Right renal cortex interstitium (tissue), 3 donors: ENCODE results near the gene COL6A6. TPM values are rescaled to one million over a fixed set of nuclear protein-coding genes. Genes with fewer than 3 reads are reported as not detected.
"Not testable (repeated sequence)": the region's sequence is repeated elsewhere in the genome, so short reads cannot be mapped to it uniquely, and the experiment has no call there.

Experiments
- DNase-seq, 3 donors: peaks; one replicate each; pipeline ENCODE4 v3.0.0-alpha.2; 2013; ENCODE audit warnings: low read depth in 3 of 3, low spot score in 2 of 3
- polyA plus RNA-seq, 3 donors: library from polyadenylated mRNA; unstranded; fragments of 120-200 nt; gene quantifications; one replicate each; pipeline ENCODE4 v1.2.1, GENCODE V29; 2013; ENCODE audit not compliant: insufficient read length in 3 of 3

The COL6A6 gene
- polyA plus RNA-seq, 3 donors, result 0.71 to 1.8 (median 1.6) TPM

DNA sequence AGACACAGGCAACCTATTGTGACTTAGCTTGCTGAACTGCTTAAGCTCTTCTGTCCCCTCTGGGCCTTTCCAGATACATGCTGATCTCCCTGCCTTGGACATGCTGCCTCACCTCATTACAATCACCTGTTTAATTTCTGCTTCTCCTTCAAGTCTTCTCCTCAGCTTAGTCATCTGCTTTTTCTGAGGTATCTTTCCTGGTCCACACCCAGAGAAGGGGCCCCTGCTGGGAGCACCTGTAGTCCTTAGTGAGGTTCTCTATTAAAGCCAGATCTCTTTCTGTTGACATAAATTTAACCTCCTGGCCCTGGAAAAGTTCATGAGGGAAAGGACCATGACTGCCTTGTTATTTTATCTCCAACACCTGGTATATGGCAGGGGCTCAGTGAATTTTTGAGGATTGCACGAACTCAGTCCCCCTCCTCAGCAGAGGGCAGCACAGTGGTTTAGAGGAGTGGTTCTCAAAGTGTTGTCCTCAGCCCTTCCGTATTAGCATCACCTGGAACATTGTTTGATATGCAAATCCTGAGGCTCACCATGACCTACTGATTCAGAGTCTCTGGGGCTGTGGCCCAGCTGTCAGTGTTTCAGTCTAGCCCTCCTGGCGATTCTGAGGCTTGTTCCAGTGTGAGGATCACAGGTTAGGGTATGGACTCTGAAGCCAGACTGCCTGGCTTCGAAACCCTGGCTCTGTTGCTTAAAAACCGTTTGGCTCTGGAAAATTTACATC lies 12.7 kb downstream of the COL6A6 start:
- DNase-seq, result no peak

DNA sequence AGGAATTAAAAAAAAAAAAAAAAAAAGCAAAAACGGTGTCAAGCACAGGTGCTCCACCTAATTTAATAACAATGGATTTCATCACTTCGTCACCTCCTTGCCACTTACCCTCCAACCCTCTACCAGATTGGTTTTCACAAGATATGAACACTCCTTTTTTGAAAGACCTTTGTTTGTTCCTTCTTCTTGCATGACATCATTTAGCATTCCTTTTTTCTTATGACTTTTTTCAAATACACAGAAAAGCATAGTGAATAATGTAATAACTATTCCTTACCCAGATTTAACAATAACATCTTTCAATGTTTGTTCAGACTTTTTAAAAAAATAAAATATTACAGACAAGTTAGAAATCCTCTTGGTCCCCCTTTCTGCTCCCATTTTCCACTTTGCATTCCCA lies 16.3 kb downstream of the COL6A6 start:
- DNase-seq, result no peak

DNA sequence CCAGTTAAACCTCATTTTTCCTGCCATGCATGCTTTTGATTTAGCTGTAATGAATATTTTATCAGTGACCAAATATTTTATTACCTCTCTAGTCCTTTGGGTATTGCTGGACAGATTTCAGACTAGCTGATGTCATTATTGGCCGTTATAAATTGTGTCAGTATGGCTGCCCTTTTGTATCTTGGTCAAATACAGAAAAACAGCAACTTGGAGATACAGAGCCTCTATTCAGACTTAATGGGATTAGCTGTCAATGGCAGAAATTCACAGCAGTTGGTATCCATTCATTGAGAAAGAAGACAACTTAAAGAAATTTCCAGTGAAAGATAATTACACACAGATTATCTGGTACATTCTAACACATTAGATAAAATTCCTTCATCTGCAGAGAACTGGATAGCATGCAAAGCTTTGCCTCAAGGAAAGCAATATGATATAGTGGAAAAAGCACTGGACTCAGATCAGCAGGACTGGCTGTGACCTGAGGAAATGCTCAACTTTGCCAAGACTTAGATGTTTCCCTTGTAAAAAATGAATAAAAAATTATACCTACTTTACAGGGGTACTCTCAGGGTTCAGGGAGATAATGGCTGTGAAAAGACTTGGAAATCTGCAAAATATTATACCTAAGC lies 20.8 kb downstream of the COL6A6 start:
- DNase-seq, result no peak

DNA sequence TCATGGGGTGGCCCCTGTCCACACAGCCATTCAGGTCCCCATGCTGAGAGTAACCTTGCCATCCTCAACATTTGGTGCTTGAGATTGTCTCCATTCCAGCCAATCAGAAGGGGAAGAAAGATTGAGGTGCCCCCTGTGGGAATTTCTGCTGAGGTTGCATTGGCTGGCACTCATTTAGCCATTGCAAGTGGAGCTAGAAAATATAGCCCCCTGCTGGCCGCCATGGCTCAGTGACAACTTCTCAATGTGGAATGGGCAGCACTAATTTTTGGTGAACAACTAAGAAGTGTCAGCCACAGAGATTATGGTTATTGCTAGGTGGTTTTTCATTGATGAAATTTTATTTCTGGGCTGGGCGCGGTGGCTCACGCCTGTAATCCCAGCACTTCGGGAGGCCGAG lies 22.0 kb downstream of the COL6A6 start:
- no peak for DNase-seq

DNA sequence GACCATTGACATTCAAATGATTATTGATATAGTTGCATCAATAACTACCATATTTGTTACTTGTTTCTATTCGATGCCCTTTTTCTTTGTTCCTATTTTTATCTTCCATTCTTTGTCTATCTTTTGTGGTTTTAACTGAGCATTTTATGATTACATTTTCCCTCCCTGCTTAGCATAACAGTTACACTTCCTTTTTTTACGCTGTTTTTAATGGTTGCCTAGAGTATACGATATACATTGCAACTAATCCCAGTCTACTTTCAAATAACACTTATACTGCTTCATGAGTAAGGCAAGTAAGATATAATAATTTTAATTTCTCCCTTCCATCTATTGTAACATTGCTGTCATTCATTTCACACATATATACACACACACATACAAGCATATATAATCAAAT lies 26.3 kb downstream of the COL6A6 start:
- DNase-seq, result no peak

DNA sequence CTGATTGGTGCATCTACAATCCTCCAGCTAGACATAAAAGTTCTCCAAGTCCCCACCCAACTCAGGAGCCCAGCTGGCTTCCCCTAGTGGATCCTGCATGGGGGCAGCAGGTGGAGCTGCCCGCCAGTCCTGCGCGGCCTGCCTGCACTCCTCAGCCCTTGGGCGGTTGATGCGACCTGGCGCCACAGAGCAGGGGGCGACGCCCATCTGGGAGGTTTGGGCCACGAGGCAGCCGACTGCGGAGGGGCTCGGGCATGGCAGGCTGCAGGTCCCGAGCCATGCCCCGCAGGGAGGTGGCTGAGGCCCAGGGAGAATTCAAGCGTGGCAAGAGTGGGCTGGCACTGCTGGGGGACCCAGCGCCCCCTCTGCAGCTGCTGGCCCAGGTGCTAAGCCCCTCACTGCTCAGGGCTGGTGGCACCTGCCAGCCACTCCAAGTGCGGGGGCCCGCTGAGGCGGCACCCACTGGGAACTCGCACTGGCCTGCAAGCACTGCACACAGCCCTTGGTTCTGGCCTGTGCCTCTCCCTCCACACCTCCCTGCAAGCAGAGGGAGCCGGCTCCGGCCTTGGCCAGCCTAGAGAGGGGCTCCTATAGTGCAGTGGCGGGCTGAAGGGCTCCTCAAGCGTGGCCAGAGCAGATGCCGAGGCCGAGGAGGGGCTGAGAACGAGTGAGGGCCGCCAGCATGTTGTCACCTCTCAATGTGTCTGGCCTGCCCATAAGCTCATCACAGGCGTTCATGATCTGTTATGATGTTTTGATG lies 30.1 kb downstream of the COL6A6 start:
- DNase-seq, result no peak

DNA sequence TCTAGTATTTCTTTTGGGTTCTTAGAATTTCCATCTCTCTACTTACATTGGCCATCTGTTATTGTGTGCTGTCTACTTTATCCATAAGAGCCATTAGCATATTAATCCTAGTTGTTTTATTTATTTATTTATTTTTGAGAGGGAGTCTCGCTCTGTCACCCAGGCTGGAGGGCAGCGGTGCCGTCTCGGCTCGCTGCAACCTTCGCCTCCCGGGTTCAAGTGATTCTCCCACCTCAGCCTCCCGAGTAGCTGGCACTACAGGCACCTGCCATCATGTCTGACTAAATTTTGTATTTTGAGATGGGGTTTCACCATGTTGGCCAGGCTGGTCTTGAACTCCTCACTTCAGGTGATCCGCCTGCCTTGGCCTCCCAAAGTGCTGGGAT lies 30.7 kb downstream of the COL6A6 start:
- not testable (repeated sequence) for DNase-seq

DNA sequence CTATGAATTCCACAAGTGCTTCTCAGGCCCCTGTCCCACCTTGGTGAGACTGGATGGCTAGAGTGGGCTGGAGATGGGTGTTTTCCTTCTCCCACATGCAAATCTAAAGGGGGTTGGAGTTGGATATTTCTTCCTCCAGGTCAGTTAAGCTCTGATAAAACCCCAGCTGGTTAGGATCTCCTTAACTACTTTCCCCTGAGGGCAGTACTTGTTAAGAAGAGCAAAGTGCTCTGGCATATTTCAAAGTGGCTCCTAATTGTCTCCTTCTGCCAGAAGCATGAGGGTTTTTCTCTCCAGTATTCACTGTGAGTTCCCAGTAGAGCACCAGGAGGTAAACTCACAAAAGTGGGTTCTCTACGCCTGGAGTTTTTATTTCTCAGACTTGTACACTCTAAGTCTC lies 31.4 kb downstream of the COL6A6 start:
- DNase-seq, result no peak

DNA sequence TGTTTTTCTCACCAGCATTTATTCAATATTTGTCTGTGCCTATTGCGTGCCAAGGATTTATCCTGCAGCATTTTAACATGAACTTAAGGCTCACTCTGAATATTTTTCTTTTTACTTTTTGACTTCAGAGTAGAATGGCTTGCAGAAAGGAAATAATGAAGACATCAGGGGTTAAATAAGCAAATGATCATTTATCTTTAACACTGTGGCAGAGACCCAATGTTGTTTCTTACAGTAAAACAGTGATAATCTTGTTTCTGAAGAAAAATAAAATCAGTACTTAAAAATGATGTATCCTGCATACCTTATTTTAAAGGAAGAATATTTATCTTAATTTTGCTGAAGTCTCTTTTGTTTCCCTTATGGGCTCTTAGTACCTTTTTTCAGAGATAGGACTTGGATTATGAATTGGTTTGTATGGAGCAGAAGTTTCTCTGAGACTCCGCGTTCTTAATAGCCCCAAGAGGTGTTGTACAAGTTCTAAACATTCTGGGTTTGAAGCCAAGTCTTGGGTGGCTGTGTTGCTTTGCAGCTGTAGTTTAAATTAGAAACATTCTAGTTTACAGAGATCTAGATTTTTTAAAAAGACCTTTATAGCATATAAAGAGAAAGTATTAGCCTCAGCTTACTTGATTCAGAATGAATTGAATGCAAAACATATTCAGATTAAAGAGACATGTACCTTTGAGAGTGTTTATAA lies 40.5 kb downstream of the COL6A6 start:
- DNase-seq, result no peak

DNA sequence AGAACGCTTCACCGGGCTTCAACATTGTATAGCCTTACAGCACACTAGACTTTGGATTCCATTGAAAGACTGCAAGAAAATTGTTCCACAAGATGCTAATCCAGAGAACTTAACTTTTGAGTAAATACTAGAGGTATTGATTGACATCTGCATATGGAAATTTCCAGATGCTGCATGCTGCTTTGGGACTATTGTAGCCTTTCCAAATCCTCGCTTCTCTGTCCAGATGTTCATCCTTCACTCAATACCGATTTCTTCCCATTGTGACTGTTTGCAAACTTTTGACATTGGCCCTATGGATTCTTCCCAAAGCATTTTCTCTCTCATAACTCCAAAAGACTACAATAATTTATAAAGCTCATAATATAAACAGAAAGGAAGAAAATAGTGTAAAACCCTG lies 41.4 kb downstream of the COL6A6 start:
- no peak for DNase-seq

DNA sequence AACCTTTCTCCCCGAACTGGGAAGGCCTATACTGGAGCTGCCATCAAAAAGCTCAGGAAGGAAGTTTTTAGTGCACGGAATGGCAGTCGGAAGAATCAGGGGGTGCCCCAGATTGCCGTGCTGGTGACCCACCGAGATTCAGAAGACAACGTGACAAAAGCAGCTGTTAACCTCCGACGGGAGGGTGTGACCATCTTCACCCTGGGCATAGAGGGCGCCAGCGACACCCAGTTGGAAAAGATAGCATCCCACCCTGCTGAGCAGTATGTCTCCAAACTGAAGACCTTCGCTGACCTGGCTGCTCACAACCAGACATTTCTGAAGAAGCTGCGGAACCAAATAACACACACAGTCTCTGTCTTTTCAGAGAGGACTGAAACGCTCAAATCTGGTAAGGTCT lies 48.2 kb downstream of the COL6A6 start:
- DNase-seq, result no peak

Other genes with a start within 250 kb of the COL6A6 start
- gene COL6A5, start 171.5 kb upstream of the COL6A6 start, polyA plus RNA-seq, result under 1 TPM; 0.04 to 0.07 (median 0.04) TPM
- 10 to 100 TPM; 48.2 to 51.5 (median 50.3) TPM for gene PIK3R4, start 229.7 kb downstream of the COL6A6 start, polyA plus RNA-seq